ENCODE measurements around the gene MCTP1.

- TF ChIP-seq POLR2AphosphoS5 (IDR thresholded peaks at IDR 0.05; ENCODE audit: borderline replicate concordance, low read depth, low read length) (no peak), EZH2 (IDR thresholded peaks at IDR 0.05) (no peak)
These were observed 623.8 kb downstream of the MCTP1 start for GRCh38 chr5:94661086-94661485.
